PC-9 (cell line): Measurements from ENCODE around the gene CEP170. TPM values are rescaled to one million over a fixed set of nuclear protein-coding genes. Genes with fewer than 3 reads are reported as not detected.

Experiments used
- BruUV-seq: library from RNA; stranded (reverse); fragments of 400-500 nt; replicated peaks from 2 replicates; lab custom pipeline; 2021; lab: Mats Ljungman, UMichigan
- CTCF ChIA-PET: fragments of 300-600 bp; sonication (Branson Sonifier 250); formaldehyde crosslinking; loops from one replicate; lab custom pipeline; 2022; ENCODE audit warnings: antibody characterized with exemption; lab: Charles Lee
- POLR2A ChIA-PET: fragments of 300-600 bp; sonication (Branson Sonifier 250); formaldehyde crosslinking; loops from one replicate; lab custom pipeline; 2022; ENCODE audit warnings: antibody characterized with exemption; ENCODE audit not compliant: unreplicated experiment; lab: Charles Lee
- DNase-seq, 2 experiments: peaks; one replicate each; pipeline versions ENCODE4 v3.0.0 to v3.0.0-alpha.2; 2015 to 2022; ENCODE audit warnings: mixed read lengths in 1 of 2
- H2AFZ ChIP-seq: fragments of 200-600 bp; sonication (generic); 2 replicates; pipeline ENCODE4 v1.8.1; 2017; ENCODE audit warnings: antibody characterized with exemption
- H3F3A ChIP-seq: fragments of 200-600 bp; sonication (generic); 2 replicates; pipeline ENCODE4 v1.8.1; 2017; ENCODE audit warnings: antibody characterized with exemption, mild to moderate bottlenecking, low read depth; ENCODE audit not compliant: insufficient read depth
- H3K27ac ChIP-seq: fragments of 200-600 bp; sonication (generic); 2 replicates; pipeline ENCODE4 v1.6.1; 2016; ENCODE audit warnings: mixed run types
- H3K27me3 ChIP-seq: fragments of 200-600 bp; sonication (generic); 2 replicates; pipeline ENCODE4 v1.6.1; 2016; ENCODE audit warnings: low read depth, mixed run types; ENCODE audit not compliant: insufficient read depth
- H3K36me3 ChIP-seq: fragments of 200-600 bp; sonication (generic); 2 replicates; pipeline ENCODE4 v1.6.1; 2016; ENCODE audit warnings: low read depth, mixed run types
- H3K4me1 ChIP-seq: fragments of 200-600 bp; sonication (generic); replicated peaks from 2 replicates; pipeline ENCODE4 v1.6.1; 2016; ENCODE audit warnings: mixed run types; ENCODE audit not compliant: insufficient read depth
- H3K4me2 ChIP-seq: fragments of 200-600 bp; sonication (generic); 2 replicates; pipeline ENCODE4 v1.6.1; 2017; ENCODE audit warnings: mixed run types
- H3K4me3 ChIP-seq: fragments of 200-600 bp; sonication (generic); 2 replicates; pipeline ENCODE4 v1.6.1; 2016; ENCODE audit warnings: mixed run types
- H3K79me2 ChIP-seq: fragments of 200-600 bp; sonication (generic); 2 replicates; pipeline ENCODE4 v1.6.1; 2017; ENCODE audit warnings: low read depth, mixed run types
- H3K9me2 ChIP-seq: fragments of 200-600 bp; sonication (generic); 2 replicates; pipeline ENCODE4 v1.8.1; 2017; ENCODE audit warnings: mild to moderate bottlenecking; ENCODE audit not compliant: insufficient read depth
- H3K9me3 ChIP-seq: fragments of 200-600 bp; sonication (generic); 2 replicates; pipeline ENCODE4 v1.8.1; 2016; ENCODE audit warnings: low read depth; ENCODE audit not compliant: insufficient read depth
- H4K20me1 ChIP-seq: fragments of 200-600 bp; sonication (generic); 2 replicates; pipeline ENCODE4 v1.8.1; 2017; ENCODE audit not compliant: insufficient read depth
- EZH2 ChIP-seq: fragments of 200-600 bp; sonication (generic); IDR thresholded peaks from 2 replicates; pipeline ENCODE4 v1.8.0; 2017; ENCODE audit warnings: antibody characterized with exemption, low read depth
- intact Hi-C: fragments of 100-400 bp; cut with micrococcal nuclease; formaldehyde crosslinking; loops from one replicate; pipeline ENCODE4 v1.10.0; 2022; ENCODE audit not compliant: unreplicated experiment
- total RNA-seq: library from RNA; stranded (reverse); gene quantifications from 2 replicates; pipeline ENCODE4 v1.2.3, GENCODE V29; 2021
- TF ChIP-seq, protein P1 (sequence below): fragments of 200-600 bp; sonication (generic); conservative IDR thresholded peaks from 2 replicates; pipeline ENCODE4 v1.6.1; 2017; ENCODE audit warnings: mixed run types, antibody characterized with exemption, mild to moderate bottlenecking, moderate library complexity

Gene CEP170
- total RNA-seq, 1 experiment from 2014 or later = 40.8 TPM

DNA sequence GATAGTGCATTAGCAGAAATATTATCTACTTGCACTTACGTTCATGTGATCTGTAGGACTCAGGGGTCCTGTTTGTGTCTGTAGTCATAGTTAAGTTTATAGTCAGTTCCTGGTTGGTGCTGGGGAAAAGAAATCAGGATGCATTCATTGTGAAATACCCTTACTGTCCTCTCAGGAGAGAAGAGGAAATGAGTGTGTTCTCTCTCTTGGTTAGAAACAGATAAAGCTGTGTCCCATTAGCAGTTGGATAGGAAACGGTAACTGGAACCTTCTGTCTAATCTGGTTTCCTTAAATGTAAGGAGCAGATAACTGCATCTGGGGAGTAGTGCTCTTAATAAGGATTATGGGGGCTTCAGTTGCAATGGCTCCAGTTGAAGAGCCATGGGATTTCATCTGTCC, 9.6 kb upstream of the CEP170 start:
- ChIA-PET POLR2A (no interaction called here), CTCF (interaction anchor here (0.6 kb wide), 1 partner anchor 1706 kb away, joined by 4 read pairs; no protein-coding TSS in a partner anchor)
- H3K79me2 ChIP-seq = peaks cover 33% of the 10 kb centered on the region; the same call in 1 of the 2 replicates
- no peak for DNase-seq
- H3K4me3 ChIP-seq = no peak overlapping the region
- H3K9me3 ChIP-seq = no peaks in the 10 kb centered on the region
- peaks cover 29% of the 10 kb centered on the region for H3F3A ChIP-seq
- no peak overlapping the region for H3K4me2 ChIP-seq
- H4K20me1 ChIP-seq = no peaks in the 10 kb centered on the region
- intact Hi-C loops = no loop called here
- H2AFZ ChIP-seq = no peak overlapping the region
- TF ChIP-seq, protein P1, sequence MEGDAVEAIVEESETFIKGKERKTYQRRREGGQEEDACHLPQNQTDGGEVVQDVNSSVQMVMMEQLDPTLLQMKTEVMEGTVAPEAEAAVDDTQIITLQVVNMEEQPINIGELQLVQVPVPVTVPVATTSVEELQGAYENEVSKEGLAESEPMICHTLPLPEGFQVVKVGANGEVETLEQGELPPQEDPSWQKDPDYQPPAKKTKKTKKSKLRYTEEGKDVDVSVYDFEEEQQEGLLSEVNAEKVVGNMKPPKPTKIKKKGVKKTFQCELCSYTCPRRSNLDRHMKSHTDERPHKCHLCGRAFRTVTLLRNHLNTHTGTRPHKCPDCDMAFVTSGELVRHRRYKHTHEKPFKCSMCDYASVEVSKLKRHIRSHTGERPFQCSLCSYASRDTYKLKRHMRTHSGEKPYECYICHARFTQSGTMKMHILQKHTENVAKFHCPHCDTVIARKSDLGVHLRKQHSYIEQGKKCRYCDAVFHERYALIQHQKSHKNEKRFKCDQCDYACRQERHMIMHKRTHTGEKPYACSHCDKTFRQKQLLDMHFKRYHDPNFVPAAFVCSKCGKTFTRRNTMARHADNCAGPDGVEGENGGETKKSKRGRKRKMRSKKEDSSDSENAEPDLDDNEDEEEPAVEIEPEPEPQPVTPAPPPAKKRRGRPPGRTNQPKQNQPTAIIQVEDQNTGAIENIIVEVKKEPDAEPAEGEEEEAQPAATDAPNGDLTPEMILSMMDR = no peak
- H3K36me3 ChIP-seq = no peaks in the 10 kb centered on the region
- H3K9me2 ChIP-seq = no peaks in the 10 kb centered on the region
- H3K27ac ChIP-seq = 0 out of 2 replicates have a peak overlapping the region, but pooled peaks have one; percentile 8
- no peaks in the 10 kb centered on the region for H3K27me3 ChIP-seq
- peaks cover 30% of the 10 kb centered on the region for H3K4me1 ChIP-seq
- BruUV-seq = no TSS peak

DNA sequence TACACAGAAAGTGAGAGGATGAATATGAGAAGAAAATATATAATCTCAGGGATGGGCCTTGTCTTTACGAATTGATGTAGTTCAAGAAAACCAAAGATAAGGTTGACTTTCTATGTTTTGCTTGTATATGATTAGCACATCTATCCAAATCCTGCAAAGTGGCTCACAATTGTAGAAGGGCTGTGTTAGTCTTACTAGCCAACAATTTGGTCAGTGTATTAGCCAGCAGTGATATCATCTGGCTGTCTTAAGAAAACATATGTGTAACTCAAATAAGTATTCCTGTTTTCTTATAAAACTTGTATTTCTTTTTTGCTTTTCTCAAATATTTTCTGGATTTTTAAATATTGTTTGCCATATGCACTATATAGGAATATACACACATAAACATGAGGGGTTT, 6.3 kb upstream of the CEP170 start:
- Histone ChIP-seq H2AFZ (no peak overlapping the region), H3K4me3 (no peak overlapping the region), H3K27me3 (no peaks in the 10 kb centered on the region), H3K9me3 (no peaks in the 10 kb centered on the region), H3F3A (no peaks in the 10 kb centered on the region), H3K9me2 (no peaks in the 10 kb centered on the region), H4K20me1 (no peaks in the 10 kb centered on the region), H3K4me1 (peaks cover 16% of the 10 kb centered on the region), H3K79me2 (peaks cover 55% of the 10 kb centered on the region), H3K4me2 (no peak overlapping the region), H3K27ac (no peak overlapping the region), H3K36me3 (no peaks in the 10 kb centered on the region)
- CTCF ChIA-PET = no interaction called here
- no TSS peak for BruUV-seq
- TF ChIP-seq, protein P1 = no peak
- TF ChIP-seq EZH2 = no peak
- POLR2A ChIA-PET = no interaction called here
- intact Hi-C loops = no loop called here
- no peak for DNase-seq

DNA sequence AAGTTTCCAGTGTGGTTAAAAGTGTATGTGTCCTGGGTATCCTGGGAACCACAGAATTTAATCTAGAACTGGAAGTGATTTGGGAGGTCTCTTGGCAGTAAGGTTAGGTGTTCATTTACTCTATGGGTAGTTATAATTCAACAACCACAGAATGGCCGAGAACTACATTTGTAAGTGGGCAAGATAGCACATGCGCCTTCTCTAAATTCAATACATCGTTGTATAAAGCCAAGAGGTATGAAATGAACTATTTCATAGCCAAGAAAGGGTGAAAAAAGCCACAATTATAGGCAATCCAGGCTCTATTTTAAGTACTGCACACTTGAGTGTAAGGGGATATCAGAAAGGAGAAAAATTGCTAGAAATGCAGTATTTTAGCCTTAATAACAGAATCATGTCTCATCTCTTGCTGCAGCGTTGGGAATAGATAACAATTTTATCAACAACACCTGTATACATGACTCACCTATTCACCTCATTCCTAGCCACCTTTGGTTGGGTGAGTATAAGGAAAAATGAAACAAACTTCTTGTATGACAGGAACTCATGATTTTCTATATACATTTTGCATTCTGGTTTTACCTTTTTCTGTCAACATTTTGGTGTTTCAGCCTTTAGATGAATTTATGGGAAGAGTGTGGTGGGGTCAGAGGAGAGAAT, 5.3 kb upstream of the CEP170 start:
- POLR2A ChIA-PET = no interaction called here
- no peak for DNase-seq
- TF ChIP-seq EZH2 = no peak
- TF ChIP-seq, protein P1 = no peak

More for the DNA sequence above, 5.3 kb upstream of the CEP170 start:
- Histone ChIP-seq H3K36me3 (no peaks in the 10 kb centered on the region), H3K4me2 (no peak overlapping the region), H3K27ac (no peak overlapping the region), H3K4me3 (no peak overlapping the region), H4K20me1 (no peaks in the 10 kb centered on the region), H3K9me2 (no peaks in the 10 kb centered on the region), H2AFZ (no peak overlapping the region), H3K4me1 (peaks cover 16% of the 10 kb centered on the region), H3K79me2 (peaks cover 52% of the 10 kb centered on the region), H3F3A (no peaks in the 10 kb centered on the region), H3K9me3 (no peaks in the 10 kb centered on the region), H3K27me3 (no peaks in the 10 kb centered on the region)
- intact Hi-C loops = no loop called here
- no TSS peak for BruUV-seq
- CTCF ChIA-PET = no interaction called here
